Measurements from ENCODE around the gene SEL1L.
"Not testable (repeated sequence)": the region's sequence is repeated elsewhere in the genome, so short reads cannot be mapped to it uniquely, and the experiment has no call there.

SEL1L gene

DNA sequence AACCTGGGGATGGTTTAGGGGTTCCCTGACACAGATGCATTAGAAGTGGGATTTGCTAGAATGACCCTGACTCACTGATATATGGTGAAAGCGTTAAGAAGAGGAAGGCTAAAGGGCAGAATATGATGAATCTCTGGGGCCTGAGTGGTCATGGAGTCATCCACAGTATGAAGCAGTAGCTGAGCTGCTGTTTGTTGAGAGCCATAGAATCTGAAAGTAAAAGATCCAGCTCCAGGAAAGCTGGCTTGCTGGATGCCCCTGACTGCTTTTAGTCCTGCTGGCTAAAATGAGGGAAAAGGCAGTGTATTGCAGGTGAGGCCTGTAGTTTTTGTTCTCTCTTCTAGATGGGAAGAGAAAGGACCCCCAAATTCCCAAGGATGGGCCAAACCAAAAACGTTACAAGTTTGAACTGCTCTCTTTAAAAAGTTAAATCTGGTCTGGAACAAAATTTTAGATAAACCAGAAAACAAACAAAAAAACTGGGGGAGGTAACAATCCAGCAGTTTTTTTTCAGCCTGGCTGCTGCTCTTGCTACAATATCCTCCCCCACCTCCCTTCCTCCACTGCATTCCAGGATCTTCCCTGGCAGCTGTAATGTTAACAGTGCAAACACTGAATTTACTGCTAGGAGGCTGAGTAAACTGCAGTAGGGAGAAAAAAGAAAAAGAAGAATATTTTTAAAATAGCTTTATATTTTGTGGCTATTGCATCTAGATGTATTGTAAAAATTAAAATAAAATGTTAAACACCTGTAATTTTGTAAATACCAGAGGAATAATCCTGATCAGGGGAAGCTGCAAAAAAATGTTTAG, 16.5 kb downstream of the SEL1L start:
- no peaks in the 10 kb centered on the region for H3K27me3 ChIP-seq (ENCODE audit: control insufficient read depth in 1 of 2, insufficient read depth in 1 of 2, low read length in 2 of 2)
- peak overlapping the region; percentile 84 for H3K9ac ChIP-seq (ENCODE audit: low read length)
- H3K4me2 ChIP-seq (ENCODE audit: low read length, poor library complexity, severe bottlenecking) = no peak overlapping the region
- H3K4ac ChIP-seq (ENCODE audit: low read depth in 1 of 2, low read length in 2 of 2) = no peak overlapping the region
- peak overlapping the region in 1 of 2 experiments; percentile 40 for H3K4me3 ChIP-seq (ENCODE audit: insufficient read depth in 1 of 2, low read depth in 1 of 2, low read length in 2 of 2)
- H2BK15ac ChIP-seq (ENCODE audit: low read depth, poor library complexity, severe bottlenecking) = no peak overlapping the region
- no peak overlapping the region for H3K23ac ChIP-seq (ENCODE audit: low read length in 2 of 2)
- H2BK12ac ChIP-seq (ENCODE audit: low read length in 2 of 2) = peak overlapping the region; percentile 47 to 81
- H3K14ac ChIP-seq (ENCODE audit: low read length in 2 of 2) = no peak overlapping the region
- H2BK120ac ChIP-seq (ENCODE audit: low read depth, low read length) = peak overlapping the region; percentile 87
- no peak overlapping the region for H2BK5ac ChIP-seq (ENCODE audit: low read depth, low read length, poor library complexity, severe bottlenecking)
- peak overlapping the region; percentile 19 for H4K8ac ChIP-seq (ENCODE audit: low read length)
- H2AFZ ChIP-seq (ENCODE audit: low read depth, low read length) = no peak overlapping the region
- WGBS = 12% methylated on average over 1 of the region's 2 CpGs
- H2AK5ac ChIP-seq (ENCODE audit: low read length, severe bottlenecking) = no peak overlapping the region
- DNase-seq = peak; percentile 79
- no peaks in the 10 kb centered on the region for H3K4me1 ChIP-seq (ENCODE audit: control insufficient read depth, insufficient read depth, low read depth, low read length)
- H4K91ac ChIP-seq (ENCODE audit: low read length) = peak overlapping the region; percentile 64
- peaks cover 7 to 32% of the 10 kb centered on the region in 2 experiments for H3K36me3 ChIP-seq (ENCODE audit: control insufficient read depth in 1 of 2, insufficient read depth in 2 of 2, low read depth in 1 of 2, low read length in 2 of 2)
- peak overlapping the region; percentile 75 for H3K27ac ChIP-seq (ENCODE audit: low read length, poor library complexity, severe bottlenecking)
- H3K79me1 ChIP-seq (replicated peaks; ENCODE audit: low read length, poor library complexity, severe bottlenecking) = peaks cover 24% of the 10 kb centered on the region
- H3K18ac ChIP-seq (ENCODE audit: low read depth in 1 of 2, low read length in 2 of 2) = peak overlapping the region in 1 of 2 experiments; percentile 94
- H3K9me3 ChIP-seq (ENCODE audit: control insufficient read depth, low read length) = no peaks in the 10 kb centered on the region

DNA sequence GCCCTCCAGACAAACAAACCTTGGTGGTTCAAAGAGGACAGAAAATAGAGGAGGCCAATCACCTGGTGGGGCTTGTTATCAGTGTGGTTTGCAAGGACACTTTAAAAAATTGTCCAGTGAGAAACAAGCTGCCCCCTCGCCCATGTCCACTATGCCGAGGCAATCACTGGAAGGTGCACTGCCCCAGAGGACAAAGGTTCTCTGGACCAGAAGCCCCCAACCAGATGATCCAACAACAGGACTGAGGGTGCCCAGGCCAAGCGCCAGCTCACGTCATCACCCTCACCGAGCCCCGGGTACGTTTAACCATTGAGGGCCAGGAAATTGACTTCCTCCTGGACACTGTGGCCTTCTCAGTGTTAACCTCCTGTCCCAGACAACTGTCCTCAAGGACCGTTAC, 17.7 kb downstream of the SEL1L start:
- H3K4me1 ChIP-seq (ENCODE audit: control insufficient read depth, insufficient read depth, low read depth, low read length); H2AFZ ChIP-seq (ENCODE audit: low read depth, low read length); H3K23ac ChIP-seq (ENCODE audit: low read length in 2 of 2); H2BK12ac ChIP-seq (ENCODE audit: low read length in 2 of 2); H3K14ac ChIP-seq (ENCODE audit: low read length in 2 of 2); H2AK5ac ChIP-seq (ENCODE audit: low read length, severe bottlenecking); H4K8ac ChIP-seq (ENCODE audit: low read length); H3K27me3 ChIP-seq (ENCODE audit: control insufficient read depth in 1 of 2, insufficient read depth in 1 of 2, low read length in 2 of 2); H2BK120ac ChIP-seq (ENCODE audit: low read depth, low read length); H3K4me2 ChIP-seq (ENCODE audit: low read length, poor library complexity, severe bottlenecking); H3K9ac ChIP-seq (ENCODE audit: low read length); H4K91ac ChIP-seq (ENCODE audit: low read length); H3K18ac ChIP-seq (ENCODE audit: low read depth in 1 of 2, low read length in 2 of 2); H2BK5ac ChIP-seq (ENCODE audit: low read depth, low read length, poor library complexity, severe bottlenecking); H2BK15ac ChIP-seq (ENCODE audit: low read depth, poor library complexity, severe bottlenecking); H3K27ac ChIP-seq (ENCODE audit: low read length, poor library complexity, severe bottlenecking); H3K4ac ChIP-seq (ENCODE audit: low read depth in 1 of 2, low read length in 2 of 2); DNase-seq; H3K4me3 ChIP-seq (ENCODE audit: insufficient read depth in 1 of 2, low read depth in 1 of 2, low read length in 2 of 2); H3K9me3 ChIP-seq (ENCODE audit: control insufficient read depth, low read length): not testable (repeated sequence)
- Histone ChIP-seq H3K79me1 (replicated peaks; ENCODE audit: low read length, poor library complexity, severe bottlenecking) (peaks cover 24% of the 10 kb centered on the region), H3K36me3 (ENCODE audit: control insufficient read depth in 1 of 2, insufficient read depth in 2 of 2, low read depth in 1 of 2, low read length in 2 of 2) (peaks cover 7 to 20% of the 10 kb centered on the region in 2 experiments)
- 98% methylated on average over 8 of the region's 8 CpGs for WGBS

DNA sequence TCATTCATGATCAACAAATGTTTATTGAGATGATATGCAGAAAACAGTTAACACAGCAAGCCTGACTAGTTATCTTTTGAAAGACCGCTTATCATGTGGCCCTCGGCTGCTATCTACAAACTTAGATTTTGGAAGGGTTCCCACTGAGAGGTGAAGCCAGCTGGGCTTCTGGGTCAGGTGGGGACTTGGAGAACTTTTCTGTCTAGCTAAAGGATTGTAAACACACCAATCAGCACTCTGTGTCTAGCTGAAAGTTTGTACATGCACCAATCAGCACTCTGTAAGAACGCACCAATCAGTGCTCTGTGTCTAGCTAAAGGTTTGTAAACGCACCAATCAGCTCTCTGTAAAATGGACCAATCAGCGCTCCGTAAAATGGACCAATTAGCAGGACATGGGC, 20.8 kb downstream of the SEL1L start:
- not testable (repeated sequence) for H2BK12ac ChIP-seq (ENCODE audit: low read length in 2 of 2); H3K18ac ChIP-seq (ENCODE audit: low read depth in 1 of 2, low read length in 2 of 2); H3K4ac ChIP-seq (ENCODE audit: low read depth in 1 of 2, low read length in 2 of 2); H3K9me3 ChIP-seq (ENCODE audit: control insufficient read depth, low read length); H3K4me3 ChIP-seq (ENCODE audit: insufficient read depth in 1 of 2, low read depth in 1 of 2, low read length in 2 of 2); H3K27ac ChIP-seq (ENCODE audit: low read length, poor library complexity, severe bottlenecking); H3K27me3 ChIP-seq (ENCODE audit: control insufficient read depth in 1 of 2, insufficient read depth in 1 of 2, low read length in 2 of 2); H4K8ac ChIP-seq (ENCODE audit: low read length); DNase-seq; H2AK5ac ChIP-seq (ENCODE audit: low read length, severe bottlenecking); H3K23ac ChIP-seq (ENCODE audit: low read length in 2 of 2); H3K14ac ChIP-seq (ENCODE audit: low read length in 2 of 2); H2BK5ac ChIP-seq (ENCODE audit: low read depth, low read length, poor library complexity, severe bottlenecking); H3K4me2 ChIP-seq (ENCODE audit: low read length, poor library complexity, severe bottlenecking); H3K9ac ChIP-seq (ENCODE audit: low read length); H2AFZ ChIP-seq (ENCODE audit: low read depth, low read length); H4K91ac ChIP-seq (ENCODE audit: low read length); H3K4me1 ChIP-seq (ENCODE audit: control insufficient read depth, insufficient read depth, low read depth, low read length); H2BK120ac ChIP-seq (ENCODE audit: low read depth, low read length); H2BK15ac ChIP-seq (ENCODE audit: low read depth, poor library complexity, severe bottlenecking)
- H3K79me1 ChIP-seq (replicated peaks; ENCODE audit: low read length, poor library complexity, severe bottlenecking) = peaks cover 23% of the 10 kb centered on the region
- peaks cover 10 to 15% of the 10 kb centered on the region in 2 experiments for H3K36me3 ChIP-seq (ENCODE audit: control insufficient read depth in 1 of 2, insufficient read depth in 2 of 2, low read depth in 1 of 2, low read length in 2 of 2)
- WGBS = 96% methylated on average over 6 of the region's 6 CpGs

DNA sequence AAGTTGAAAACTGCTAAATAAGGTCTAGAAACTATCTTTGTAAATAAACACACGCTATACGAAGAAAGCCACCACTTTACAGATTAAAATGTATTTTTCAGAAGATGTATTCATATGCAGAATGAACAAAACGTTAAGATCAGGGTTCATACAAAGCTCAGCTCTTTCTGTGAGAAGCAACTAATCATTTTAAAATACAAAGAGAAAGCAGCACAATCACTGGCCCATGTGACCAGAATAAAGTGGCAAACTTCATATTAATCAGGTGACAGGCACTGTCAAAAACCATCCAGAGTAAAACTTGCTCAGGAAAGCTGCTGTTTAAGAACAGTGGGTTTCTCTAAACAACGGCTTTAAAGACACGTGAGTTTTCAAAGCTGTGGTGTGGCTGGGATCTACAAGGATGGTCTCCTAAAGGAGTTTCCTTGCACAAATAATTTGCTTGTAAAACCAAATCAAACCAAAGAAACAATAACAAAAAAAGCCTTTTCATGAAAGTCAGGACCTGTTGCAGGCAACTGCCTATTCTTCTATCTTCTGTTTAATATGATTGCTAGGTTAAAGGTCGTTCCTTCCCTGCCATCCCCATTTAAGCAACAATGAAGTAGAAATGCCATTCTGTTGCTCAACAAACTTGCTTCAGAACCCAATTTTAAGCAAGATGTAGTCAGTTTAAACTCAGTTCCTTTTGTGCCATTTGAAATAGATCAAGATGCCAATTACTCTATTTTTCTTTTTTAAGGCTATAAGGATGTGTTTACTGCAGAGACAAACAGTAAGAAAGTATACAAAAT, 22.3 kb downstream of the SEL1L start:
- WGBS = 71% methylated on average over 4 of the region's 6 CpGs
- Histone ChIP-seq H3K27me3 (ENCODE audit: control insufficient read depth in 1 of 2, insufficient read depth in 1 of 2, low read length in 2 of 2) (no peaks in the 10 kb centered on the region), H3K9me3 (ENCODE audit: control insufficient read depth, low read length) (no peaks in the 10 kb centered on the region), H2BK12ac (ENCODE audit: low read length in 2 of 2) (no peak overlapping the region), H4K91ac (ENCODE audit: low read length) (no peak overlapping the region), H4K8ac (ENCODE audit: low read length) (no peak overlapping the region), H3K18ac (ENCODE audit: low read depth in 1 of 2, low read length in 2 of 2) (no peak overlapping the region), H3K4me2 (ENCODE audit: low read length, poor library complexity, severe bottlenecking) (no peak overlapping the region), H3K27ac (ENCODE audit: low read length, poor library complexity, severe bottlenecking) (no peak overlapping the region), H3K4me3 (ENCODE audit: insufficient read depth in 1 of 2, low read depth in 1 of 2, low read length in 2 of 2) (no peak overlapping the region), H2AK5ac (ENCODE audit: low read length, severe bottlenecking) (no peak overlapping the region), H3K4me1 (ENCODE audit: control insufficient read depth, insufficient read depth, low read depth, low read length) (no peaks in the 10 kb centered on the region), H2BK15ac (ENCODE audit: low read depth, poor library complexity, severe bottlenecking) (no peak overlapping the region), H3K9ac (ENCODE audit: low read length) (no peak overlapping the region), H3K23ac (ENCODE audit: low read length in 2 of 2) (no peak overlapping the region), H3K14ac (ENCODE audit: low read length in 2 of 2) (no peak overlapping the region), H3K79me1 (replicated peaks; ENCODE audit: low read length, poor library complexity, severe bottlenecking) (peaks cover 23% of the 10 kb centered on the region), H3K36me3 (ENCODE audit: control insufficient read depth in 1 of 2, insufficient read depth in 2 of 2, low read depth in 1 of 2, low read length in 2 of 2) (peaks cover 10 to 30% of the 10 kb centered on the region in 2 experiments), H2AFZ (ENCODE audit: low read depth, low read length) (no peak overlapping the region), H2BK5ac (ENCODE audit: low read depth, low read length, poor library complexity, severe bottlenecking) (no peak overlapping the region), H2BK120ac (ENCODE audit: low read depth, low read length) (no peak overlapping the region), H3K4ac (ENCODE audit: low read depth in 1 of 2, low read length in 2 of 2) (no peak overlapping the region)
- peak; percentile 7 for DNase-seq
